ENCODE measurements around the gene PAEP.

DNA sequence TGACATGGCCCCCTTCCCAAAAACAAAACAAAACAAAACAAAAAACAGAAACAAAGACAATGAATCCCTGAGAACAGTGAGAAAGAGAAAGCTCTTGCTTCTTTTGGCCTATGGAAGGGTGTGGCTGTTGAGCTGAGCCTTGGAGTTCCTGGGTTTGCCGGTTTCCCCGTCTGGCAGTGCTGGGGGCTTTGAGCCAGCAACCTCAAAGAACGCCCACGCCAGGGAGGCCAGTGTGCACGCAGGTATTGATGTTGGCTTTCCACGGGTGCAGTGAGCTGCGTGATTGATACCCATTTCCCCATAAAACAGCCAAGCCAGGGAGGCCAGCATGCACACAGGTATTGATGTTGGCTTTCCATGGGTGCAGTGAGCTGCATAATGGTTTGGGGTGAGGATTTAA is 48.7 kb upstream of the PAEP start:
- TF ChIP-seq, protein P1, sequence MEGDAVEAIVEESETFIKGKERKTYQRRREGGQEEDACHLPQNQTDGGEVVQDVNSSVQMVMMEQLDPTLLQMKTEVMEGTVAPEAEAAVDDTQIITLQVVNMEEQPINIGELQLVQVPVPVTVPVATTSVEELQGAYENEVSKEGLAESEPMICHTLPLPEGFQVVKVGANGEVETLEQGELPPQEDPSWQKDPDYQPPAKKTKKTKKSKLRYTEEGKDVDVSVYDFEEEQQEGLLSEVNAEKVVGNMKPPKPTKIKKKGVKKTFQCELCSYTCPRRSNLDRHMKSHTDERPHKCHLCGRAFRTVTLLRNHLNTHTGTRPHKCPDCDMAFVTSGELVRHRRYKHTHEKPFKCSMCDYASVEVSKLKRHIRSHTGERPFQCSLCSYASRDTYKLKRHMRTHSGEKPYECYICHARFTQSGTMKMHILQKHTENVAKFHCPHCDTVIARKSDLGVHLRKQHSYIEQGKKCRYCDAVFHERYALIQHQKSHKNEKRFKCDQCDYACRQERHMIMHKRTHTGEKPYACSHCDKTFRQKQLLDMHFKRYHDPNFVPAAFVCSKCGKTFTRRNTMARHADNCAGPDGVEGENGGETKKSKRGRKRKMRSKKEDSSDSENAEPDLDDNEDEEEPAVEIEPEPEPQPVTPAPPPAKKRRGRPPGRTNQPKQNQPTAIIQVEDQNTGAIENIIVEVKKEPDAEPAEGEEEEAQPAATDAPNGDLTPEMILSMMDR (IDR thresholded peaks at IDR 0.05; ENCODE audit: low read depth, low read length, missing input control), result no peak
- TF ChIP-seq FOXA2 (IDR thresholded peaks at IDR 0.05) (no peak), GABPA (IDR thresholded peaks at IDR 0.05 in 1 of 2, conservative IDR thresholded peaks at IDR 0.05 in 1 of 2) (no peak), TAF1 (conservative IDR thresholded peaks at IDR 0.05) (no peak), NR2F2 (IDR thresholded peaks at IDR 0.05) (no peak), RAD21 (IDR thresholded peaks at IDR 0.05) (no peak)
- TF ChIP-seq, protein P2, sequence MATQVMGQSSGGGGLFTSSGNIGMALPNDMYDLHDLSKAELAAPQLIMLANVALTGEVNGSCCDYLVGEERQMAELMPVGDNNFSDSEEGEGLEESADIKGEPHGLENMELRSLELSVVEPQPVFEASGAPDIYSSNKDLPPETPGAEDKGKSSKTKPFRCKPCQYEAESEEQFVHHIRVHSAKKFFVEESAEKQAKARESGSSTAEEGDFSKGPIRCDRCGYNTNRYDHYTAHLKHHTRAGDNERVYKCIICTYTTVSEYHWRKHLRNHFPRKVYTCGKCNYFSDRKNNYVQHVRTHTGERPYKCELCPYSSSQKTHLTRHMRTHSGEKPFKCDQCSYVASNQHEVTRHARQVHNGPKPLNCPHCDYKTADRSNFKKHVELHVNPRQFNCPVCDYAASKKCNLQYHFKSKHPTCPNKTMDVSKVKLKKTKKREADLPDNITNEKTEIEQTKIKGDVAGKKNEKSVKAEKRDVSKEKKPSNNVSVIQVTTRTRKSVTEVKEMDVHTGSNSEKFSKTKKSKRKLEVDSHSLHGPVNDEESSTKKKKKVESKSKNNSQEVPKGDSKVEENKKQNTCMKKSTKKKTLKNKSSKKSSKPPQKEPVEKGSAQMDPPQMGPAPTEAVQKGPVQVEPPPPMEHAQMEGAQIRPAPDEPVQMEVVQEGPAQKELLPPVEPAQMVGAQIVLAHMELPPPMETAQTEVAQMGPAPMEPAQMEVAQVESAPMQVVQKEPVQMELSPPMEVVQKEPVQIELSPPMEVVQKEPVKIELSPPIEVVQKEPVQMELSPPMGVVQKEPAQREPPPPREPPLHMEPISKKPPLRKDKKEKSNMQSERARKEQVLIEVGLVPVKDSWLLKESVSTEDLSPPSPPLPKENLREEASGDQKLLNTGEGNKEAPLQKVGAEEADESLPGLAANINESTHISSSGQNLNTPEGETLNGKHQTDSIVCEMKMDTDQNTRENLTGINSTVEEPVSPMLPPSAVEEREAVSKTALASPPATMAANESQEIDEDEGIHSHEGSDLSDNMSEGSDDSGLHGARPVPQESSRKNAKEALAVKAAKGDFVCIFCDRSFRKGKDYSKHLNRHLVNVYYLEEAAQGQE (IDR thresholded peaks at IDR 0.05), result no peak
- TF ChIP-seq, protein P3, sequence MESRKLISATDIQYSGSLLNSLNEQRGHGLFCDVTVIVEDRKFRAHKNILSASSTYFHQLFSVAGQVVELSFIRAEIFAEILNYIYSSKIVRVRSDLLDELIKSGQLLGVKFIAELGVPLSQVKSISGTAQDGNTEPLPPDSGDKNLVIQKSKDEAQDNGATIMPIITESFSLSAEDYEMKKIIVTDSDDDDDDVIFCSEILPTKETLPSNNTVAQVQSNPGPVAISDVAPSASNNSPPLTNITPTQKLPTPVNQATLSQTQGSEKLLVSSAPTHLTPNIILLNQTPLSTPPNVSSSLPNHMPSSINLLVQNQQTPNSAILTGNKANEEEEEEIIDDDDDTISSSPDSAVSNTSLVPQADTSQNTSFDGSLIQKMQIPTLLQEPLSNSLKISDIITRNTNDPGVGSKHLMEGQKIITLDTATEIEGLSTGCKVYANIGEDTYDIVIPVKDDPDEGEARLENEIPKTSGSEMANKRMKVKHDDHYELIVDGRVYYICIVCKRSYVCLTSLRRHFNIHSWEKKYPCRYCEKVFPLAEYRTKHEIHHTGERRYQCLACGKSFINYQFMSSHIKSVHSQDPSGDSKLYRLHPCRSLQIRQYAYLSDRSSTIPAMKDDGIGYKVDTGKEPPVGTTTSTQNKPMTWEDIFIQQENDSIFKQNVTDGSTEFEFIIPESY (IDR thresholded peaks at IDR 0.05), result no peak
- TF ChIP-seq, protein P4, sequence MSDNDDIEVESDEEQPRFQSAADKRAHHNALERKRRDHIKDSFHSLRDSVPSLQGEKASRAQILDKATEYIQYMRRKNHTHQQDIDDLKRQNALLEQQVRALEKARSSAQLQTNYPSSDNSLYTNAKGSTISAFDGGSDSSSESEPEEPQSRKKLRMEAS (IDR thresholded peaks at IDR 0.05), result no peak
- TF ChIP-seq, protein P5, sequence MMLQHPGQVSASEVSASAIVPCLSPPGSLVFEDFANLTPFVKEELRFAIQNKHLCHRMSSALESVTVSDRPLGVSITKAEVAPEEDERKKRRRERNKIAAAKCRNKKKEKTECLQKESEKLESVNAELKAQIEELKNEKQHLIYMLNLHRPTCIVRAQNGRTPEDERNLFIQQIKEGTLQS (IDR thresholded peaks at IDR 0.05), result no peak
